Stomach smooth muscle (tissue), 2 donors: Measurements from ENCODE around the gene CCDC91.
"Not testable (repeated sequence)": the region's sequence is repeated elsewhere in the genome, so short reads cannot be mapped to it uniquely, and the experiment has no call there.

Source experiments
- H3K27ac ChIP-seq: one replicate; pipeline ENCODE4 v1.7.0; 2013; ENCODE audit warnings: mild to moderate bottlenecking, low read length, inconsistent platforms
- H3K27me3 ChIP-seq, 2 donors: one replicate each; pipeline ENCODE4 v1.7.0; 2013; ENCODE audit warnings: low read length in 2 of 2; ENCODE audit not compliant: insufficient read depth in 2 of 2, control insufficient read depth in 1 of 2
- H3K36me3 ChIP-seq, 2 donors: one replicate each; pipeline ENCODE4 v1.7.0; 2013; ENCODE audit warnings: low read length in 2 of 2; ENCODE audit not compliant: control insufficient read depth in 2 of 2, insufficient read depth in 2 of 2
- H3K4me1 ChIP-seq: one replicate; pipeline ENCODE4 v1.7.0; 2013; ENCODE audit warnings: low read length; ENCODE audit not compliant: control insufficient read depth, insufficient read depth
- H3K4me3 ChIP-seq, 2 donors: one replicate each; pipeline ENCODE4 v1.7.0; 2013; ENCODE audit warnings: low read length in 2 of 2
- H3K9ac ChIP-seq, 2 donors: one replicate each; pipeline ENCODE4 v1.7.0; 2013; ENCODE audit warnings: low read length in 2 of 2, mild to moderate bottlenecking in 1 of 2
- H3K9me3 ChIP-seq, 2 donors: one replicate each; pipeline ENCODE4 v1.7.0; 2013; ENCODE audit warnings: low read length in 2 of 2; ENCODE audit not compliant: control insufficient read depth in 2 of 2
- donor health status: healthy.
- donor health status: Pancreatic carcinoma.

Gene CCDC91

DNA sequence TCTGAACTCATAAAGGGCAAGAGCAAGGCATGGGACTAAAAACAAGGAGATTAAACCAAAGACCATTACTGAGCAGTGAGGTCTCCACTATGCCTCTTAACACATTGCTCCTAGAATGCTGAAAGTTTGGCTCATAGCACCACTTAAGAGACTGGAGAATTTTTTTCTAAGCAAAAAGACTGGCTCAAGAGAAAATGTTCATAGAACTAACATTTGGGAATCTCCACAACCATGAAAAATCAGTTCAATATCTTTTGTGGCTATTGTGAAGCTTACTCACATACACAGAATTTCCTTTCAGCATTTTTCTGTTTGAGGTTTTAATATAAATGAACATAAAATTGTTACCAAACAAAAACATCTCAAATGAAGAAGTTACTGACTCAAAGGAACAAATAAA lies 255.8 kb downstream of the CCDC91 start:
- Histone ChIP-seq H3K4me1 (no peaks in the 10 kb centered on the region), H3K9ac (no peak overlapping the region), H3K36me3 (no peaks in the 10 kb centered on the region), H3K27ac (no peak overlapping the region), H3K9me3 (no peaks in the 10 kb centered on the region), H3K27me3 (no peaks in the 10 kb centered on the region), H3K4me3 (no peak overlapping the region)

- Histone ChIP-seq H3K9ac (no peak overlapping the region), H3K36me3 (no peaks in the 10 kb centered on the region), H3K9me3 (no peaks in the 10 kb centered on the region), H3K4me3 (no peak overlapping the region), H3K27ac (no peak overlapping the region), H3K4me1 (no peaks in the 10 kb centered on the region), H3K27me3 (no peaks in the 10 kb centered on the region)
Measured at GRCh38 chr12:28453686-28454085, 263.4 kb downstream of the CCDC91 start.

DNA sequence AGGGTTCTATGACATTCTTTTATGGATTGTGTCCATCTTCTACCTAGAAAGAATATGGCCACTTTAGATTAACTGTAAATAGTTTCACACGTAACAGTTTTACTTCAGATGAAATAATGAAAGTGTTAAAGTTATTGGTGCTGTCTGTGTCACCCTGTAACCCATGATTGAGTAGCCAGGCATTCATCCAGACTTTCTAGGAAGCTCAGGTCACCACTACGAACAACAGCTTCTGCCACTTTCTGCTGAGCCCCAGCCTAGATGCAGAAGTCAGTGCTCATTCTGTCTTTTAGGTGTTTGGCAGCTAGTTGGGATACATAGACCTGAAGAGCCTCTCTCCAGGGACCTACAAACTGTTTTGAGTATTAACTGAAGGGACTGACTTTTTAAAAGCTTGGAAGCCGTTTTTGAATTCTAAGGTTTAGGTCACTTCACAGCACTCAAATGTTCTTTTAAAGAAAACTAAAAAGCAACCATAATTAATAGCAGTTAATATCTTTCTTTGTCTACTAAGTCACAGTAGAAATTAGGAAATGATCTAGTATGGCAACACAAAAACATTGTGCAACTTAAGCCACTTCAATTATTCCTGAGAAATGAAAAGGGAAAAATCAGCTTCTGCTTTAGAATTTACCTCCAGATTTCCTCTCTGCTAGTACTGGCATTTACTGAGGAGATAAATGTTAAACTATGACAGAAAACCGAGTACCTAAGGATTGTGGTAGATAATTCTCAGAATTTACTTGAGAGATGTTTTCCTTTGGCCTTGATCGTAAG lies 266.9 kb downstream of the CCDC91 start:
- Histone ChIP-seq H3K9ac (no peak overlapping the region), H3K36me3 (no peaks in the 10 kb centered on the region), H3K4me1 (no peaks in the 10 kb centered on the region), H3K27me3 (no peaks in the 10 kb centered on the region), H3K27ac (no peak overlapping the region), H3K4me3 (no peak overlapping the region), H3K9me3 (no peaks in the 10 kb centered on the region)

GRCh38 chr12:28457785-28458184 lies 267.5 kb downstream of the CCDC91 start:
- H3K4me1 ChIP-seq: no peaks in the 10 kb centered on the region
- H3K27me3 ChIP-seq: no peaks in the 10 kb centered on the region
- no peak overlapping the region for H3K9ac ChIP-seq
- H3K4me3 ChIP-seq: no peak overlapping the region
- no peaks in the 10 kb centered on the region for H3K36me3 ChIP-seq
- no peaks in the 10 kb centered on the region for H3K9me3 ChIP-seq
- H3K27ac ChIP-seq: no peak overlapping the region

GRCh38 chr12:28459481-28459880 lies 269.2 kb downstream of the CCDC91 start:
- H3K36me3 ChIP-seq: no peaks in the 10 kb centered on the region

DNA sequence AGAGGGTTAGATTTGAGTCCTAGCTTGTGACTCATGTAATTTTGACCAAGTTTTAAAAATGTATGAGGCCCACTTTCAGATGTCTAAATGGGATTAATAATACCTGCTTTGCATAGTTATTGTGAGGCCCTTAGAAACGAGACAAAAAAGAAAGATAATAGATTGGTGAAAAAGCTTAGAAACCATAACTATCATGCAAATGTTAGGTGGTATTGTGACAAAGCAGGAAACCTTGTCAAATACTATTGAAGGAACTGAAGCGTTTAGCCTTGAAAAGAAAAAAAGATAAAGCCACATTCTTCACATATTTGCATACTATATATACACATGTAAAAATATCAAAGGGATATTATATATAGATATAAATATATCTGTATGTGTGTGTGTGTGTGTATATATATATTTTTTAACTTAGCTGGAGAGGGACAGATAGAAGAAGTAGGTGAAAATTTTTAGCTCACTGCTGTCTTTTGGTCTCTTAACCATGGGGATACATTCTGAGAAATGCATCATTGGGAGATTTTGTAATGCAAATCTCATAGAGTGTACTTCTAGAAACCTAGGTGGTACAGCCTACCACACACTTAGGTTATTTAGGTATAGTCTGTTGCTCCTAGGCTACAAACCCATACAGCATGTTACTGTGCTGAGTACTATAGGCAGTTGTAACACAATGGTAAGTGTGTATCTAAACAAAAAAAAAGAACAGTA lies 270.3 kb downstream of the CCDC91 start:
- Histone ChIP-seq H3K9ac (no peak overlapping the region), H3K4me3 (no peak overlapping the region), H3K9me3 (no peaks in the 10 kb centered on the region), H3K4me1 (no peaks in the 10 kb centered on the region), H3K27ac (no peak overlapping the region), H3K36me3 (no peaks in the 10 kb centered on the region), H3K27me3 (no peaks in the 10 kb centered on the region)

More at GRCh38 chr12:28459481-28459880, 269.2 kb downstream of the CCDC91 start:
- Histone ChIP-seq H3K27ac (no peak overlapping the region), H3K9ac (no peak overlapping the region), H3K4me3 (no peak overlapping the region), H3K9me3 (no peaks in the 10 kb centered on the region), H3K4me1 (no peaks in the 10 kb centered on the region), H3K27me3 (no peaks in the 10 kb centered on the region)

DNA sequence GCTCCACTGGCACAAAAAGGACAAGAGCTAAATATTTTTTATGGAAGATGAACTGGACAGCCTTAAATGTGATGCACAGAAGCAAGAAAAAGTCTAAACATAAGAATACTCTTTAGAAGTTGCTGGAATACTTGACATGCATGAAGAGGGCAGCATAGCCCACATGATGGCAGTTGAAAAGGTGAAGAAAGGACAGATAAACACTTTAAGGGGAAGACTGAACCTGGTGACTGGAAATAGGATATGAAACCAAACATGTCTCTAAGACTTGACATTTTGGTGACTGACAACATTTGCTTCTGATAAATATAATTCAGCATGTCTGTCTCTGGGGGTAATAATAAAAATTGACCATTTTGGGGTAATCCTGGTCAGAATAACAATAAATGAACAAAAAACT lies 273.1 kb downstream of the CCDC91 start:
- Histone ChIP-seq H3K36me3 (no peaks in the 10 kb centered on the region), H3K4me3 (no peak overlapping the region), H3K27me3 (no peaks in the 10 kb centered on the region), H3K9me3 (no peaks in the 10 kb centered on the region), H3K27ac (no peak overlapping the region), H3K4me1 (no peaks in the 10 kb centered on the region), H3K9ac (no peak overlapping the region)

GRCh38 chr12:28471762-28472161 lies 281.5 kb downstream of the CCDC91 start:
- not testable (repeated sequence) for H3K36me3 ChIP-seq, H3K4me1 ChIP-seq, H3K9ac ChIP-seq, H3K27ac ChIP-seq, H3K27me3 ChIP-seq, H3K4me3 ChIP-seq, H3K9me3 ChIP-seq

GRCh38 chr12:28476206-28476605 lies 285.9 kb downstream of the CCDC91 start:
- not testable (repeated sequence) for H3K4me3 ChIP-seq, H3K9ac ChIP-seq, H3K27ac ChIP-seq, H3K4me1 ChIP-seq, H3K27me3 ChIP-seq, H3K36me3 ChIP-seq, H3K9me3 ChIP-seq

GRCh38 chr12:28479097-28479496 lies 288.8 kb downstream of the CCDC91 start:
- H3K9me3 ChIP-seq, H3K4me3 ChIP-seq, H3K4me1 ChIP-seq, H3K27ac ChIP-seq, H3K36me3 ChIP-seq, H3K9ac ChIP-seq, H3K27me3 ChIP-seq: not testable (repeated sequence)

DNA sequence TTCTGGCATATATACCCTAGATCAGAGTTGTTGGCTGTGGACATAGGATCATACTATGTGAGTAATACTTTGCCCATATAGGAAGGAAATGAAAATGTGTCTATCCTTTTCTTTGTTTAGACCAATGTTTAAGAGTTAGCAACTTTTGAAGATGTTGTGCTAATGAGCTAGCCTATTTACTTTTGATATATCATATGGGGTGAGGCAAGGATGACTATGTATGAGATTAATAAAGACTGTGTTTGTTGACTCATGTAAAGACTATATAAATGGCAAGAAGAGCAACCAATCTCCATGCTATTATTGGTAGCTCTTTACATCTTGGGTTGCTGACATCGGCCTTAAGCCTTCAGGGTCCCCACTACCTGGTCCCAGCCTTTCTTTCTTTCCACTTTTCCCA lies 289.4 kb downstream of the CCDC91 start:
- H3K4me3 ChIP-seq: no peak overlapping the region
- no peak overlapping the region for H3K9ac ChIP-seq
- no peaks in the 10 kb centered on the region for H3K27me3 ChIP-seq
- no peaks in the 10 kb centered on the region for H3K4me1 ChIP-seq
- no peaks in the 10 kb centered on the region for H3K36me3 ChIP-seq
- H3K9me3 ChIP-seq: no peaks in the 10 kb centered on the region
- no peak overlapping the region for H3K27ac ChIP-seq
